HG03066 (cell line): ENCODE measurements around the gene CLEC5A.
"Not testable (repeated sequence)": the region's sequence is repeated elsewhere in the genome, so short reads cannot be mapped to it uniquely, and the experiment has no call there.

Source experiments
- ATAC-seq: cut with Tn5 transposase; IDR thresholded peaks from one replicate; pipeline ENCODE4 v1.9.1; 2021; ENCODE audit warnings: low read depth; ENCODE audit not compliant: unreplicated experiment

The CLEC5A gene

GRCh38 chr7:141949451-141949850 lies 2.7 kb upstream of the CLEC5A start:
- ATAC-seq = no peak

DNA sequence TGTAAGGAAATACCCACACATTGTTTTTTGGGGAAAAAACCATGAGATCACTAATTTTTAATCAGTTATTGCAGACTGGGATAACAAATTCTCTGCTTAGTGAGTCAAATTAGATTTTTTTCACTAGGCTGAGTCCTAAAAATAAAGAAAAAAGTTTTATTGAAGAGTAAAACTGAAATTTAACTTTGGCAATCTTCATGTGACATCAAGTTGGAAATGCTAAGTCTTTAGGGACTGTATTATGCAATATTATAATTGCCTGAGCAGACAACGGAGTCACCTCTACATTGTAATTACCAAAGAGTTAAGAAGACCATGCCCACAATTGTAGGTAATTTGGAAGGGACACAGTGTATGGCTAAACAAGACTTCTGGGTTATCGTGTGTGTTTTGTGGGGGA lies 2.2 kb upstream of the CLEC5A start:
- no peak for ATAC-seq

GRCh38 chr7:141945356-141945755 lies 1.4 kb downstream of the CLEC5A start:
- no peak for ATAC-seq

DNA sequence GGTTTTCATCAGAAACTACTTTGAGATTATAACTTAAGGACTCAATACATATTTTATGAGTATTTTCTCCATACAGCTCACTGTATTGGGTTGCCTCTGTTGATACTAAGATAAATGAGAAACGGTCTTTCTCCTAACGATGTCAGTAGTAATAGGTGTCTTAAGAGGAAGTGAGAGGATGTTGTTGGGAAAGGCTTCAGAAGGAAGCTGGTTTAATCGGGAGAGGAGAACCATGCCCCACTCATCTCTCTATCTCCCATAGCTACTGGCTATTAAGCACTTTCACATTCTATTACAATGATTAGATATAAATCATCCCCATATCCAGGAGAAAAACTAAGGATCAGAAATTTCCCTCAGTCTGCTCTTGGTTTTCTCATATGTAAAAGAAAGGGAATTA lies 2.0 kb downstream of the CLEC5A start:
- ATAC-seq = no peak

DNA sequence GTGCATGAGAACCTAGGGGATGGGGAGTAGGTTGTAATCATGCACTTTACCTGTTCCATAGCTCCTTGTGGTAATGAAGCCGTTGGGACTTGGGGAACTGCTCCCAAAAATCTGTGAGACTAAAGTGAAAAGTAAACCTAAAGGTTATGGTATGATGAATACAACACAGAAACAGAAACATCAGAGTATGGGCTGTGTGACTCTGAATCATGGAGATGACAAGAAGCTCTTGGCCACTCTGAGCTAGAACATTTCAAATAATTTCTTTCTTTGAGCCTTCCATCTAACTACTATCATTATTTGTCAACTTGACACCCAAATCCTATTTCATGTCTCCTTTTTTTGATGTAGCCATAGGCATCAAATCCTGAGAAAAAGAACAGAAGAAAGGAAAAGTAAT lies 2.9 kb downstream of the CLEC5A start:
- ATAC-seq = no peak

GRCh38 chr7:141941075-141941474 lies 5.7 kb downstream of the CLEC5A start:
- no peak for ATAC-seq

DNA sequence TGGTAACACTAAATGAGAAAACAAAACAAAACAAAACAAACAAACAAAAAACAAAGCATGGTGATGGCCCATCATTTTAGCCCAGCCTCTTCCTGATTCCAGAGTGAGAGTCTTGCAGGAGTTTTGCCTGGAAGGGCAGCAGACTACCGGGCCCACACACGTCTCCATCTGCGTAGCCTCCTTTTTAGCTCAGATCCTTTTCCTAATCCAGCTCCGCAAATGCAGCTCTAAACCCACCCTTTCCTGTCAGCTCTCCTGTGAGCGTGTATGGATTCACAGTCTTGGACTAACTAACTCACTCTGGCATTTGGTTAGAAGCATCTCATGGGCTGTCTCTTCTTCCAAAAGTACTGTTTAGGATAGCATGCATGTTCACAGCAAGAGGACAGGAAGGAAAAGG lies 16.6 kb downstream of the CLEC5A start:
- ATAC-seq = no peak

GRCh38 chr7:141928845-141929195 lies 18.0 kb downstream of the CLEC5A start:
- ATAC-seq = no peak

GRCh38 chr7:141928146-141928844 lies 18.5 kb downstream of the CLEC5A start:
- no peak for ATAC-seq

DNA sequence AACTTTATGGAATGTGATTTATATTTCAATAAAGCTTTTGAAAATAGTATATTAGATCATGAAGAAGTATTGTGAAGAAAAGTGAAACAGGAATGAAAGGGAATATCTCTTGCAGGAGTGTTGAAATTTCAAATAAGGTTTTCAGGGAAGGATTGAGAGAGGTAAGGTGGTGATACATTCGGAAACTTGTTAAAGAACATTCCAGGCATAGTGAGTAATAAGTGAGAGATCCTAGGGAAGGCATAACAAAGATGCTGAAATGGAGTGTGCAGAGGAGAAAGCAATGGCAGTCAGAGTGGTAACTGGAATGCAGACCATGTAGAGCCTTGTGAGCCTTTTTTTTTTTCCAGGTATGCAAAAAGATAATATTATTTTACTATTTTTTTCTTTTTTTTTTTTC lies 26.5 kb downstream of the CLEC5A start:
- ATAC-seq = no peak

GRCh38 chr7:141916099-141916498 lies 30.7 kb downstream of the CLEC5A start, which contains the start of gene OR9A4:
TSS of gene OR9A4 (plus strand) at chr7:141916399. CDS start at chr7:141918876, 2,477 bp downstream.
- no peak for ATAC-seq

- ATAC-seq = no peak
Measured at GRCh38 chr7:141915565-141915964, 31.2 kb downstream of the CLEC5A start.

DNA sequence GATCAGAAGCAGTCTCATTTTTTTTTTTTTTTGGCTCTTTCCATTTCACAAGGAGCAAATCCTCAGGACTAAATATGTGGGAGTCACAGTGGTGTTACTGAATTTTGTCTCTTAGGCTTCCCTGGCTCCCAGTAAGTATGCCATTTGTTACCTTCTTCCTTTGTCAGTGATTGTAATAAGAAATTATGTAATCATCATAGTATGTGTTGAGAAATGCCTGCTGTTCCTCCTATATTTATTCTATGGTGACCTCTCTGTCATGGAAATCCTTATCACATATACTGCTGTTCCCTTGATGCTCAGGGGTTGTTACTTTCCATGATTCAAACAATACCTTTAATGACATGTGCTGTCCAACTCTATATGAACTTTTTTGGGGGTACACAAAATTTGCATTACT lies 35.4 kb downstream of the CLEC5A start:
- no peak for ATAC-seq

DNA sequence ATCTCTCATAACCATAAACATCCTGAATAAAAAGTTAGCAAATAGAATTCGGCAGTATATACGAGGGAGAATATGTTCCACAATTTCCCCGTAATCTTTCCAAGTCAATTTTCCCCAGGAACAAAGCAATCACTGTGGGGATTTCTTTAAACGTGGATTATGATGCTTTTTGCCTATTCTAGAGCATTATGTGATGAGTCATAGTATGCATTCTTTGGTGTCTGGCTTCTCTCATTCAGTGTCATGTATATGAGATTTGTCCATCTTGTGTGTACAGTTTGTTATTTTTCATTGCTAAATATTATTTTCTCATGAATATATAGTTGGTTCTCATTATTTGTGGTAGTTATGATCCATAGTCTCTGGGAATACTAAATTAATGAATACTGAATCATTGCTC lies 40.5 kb downstream of the CLEC5A start:
- ATAC-seq = no peak

DNA sequence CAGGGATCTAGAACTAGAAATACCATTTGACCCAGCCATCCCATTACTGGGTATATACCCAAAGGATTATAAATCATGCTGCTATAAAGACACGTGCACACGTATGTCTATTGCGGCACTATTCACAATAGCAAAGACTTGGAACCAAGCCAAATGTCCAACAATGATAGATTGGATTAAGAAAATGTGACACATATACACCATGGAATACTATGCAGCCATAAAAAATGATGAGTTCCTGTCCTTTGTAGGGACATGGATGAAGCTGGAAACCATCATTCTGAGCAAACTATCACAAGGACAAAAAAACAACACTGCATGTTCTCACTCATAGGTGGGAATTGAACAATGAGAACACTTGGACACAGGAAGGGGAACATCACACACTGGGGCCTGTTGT lies 47.4 kb downstream of the CLEC5A start:
- ATAC-seq = not testable (repeated sequence)

DNA sequence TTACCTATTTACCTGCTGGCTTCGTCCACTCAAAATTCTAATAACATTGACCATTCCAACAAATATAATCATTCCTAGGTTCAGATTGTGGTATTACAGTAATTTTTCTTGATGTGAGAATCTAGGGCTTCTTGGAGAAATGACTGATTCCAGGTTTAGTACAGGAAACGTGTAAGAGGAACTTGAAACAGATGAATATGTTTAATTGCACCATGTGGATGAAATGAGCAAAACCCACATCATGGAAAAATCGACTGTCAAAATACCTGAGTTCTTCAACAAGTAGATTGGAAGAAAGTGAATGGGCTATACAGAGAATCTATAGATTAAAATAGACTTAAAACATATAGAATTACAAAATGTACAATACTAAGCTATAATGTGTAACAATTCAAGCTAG lies 55.4 kb downstream of the CLEC5A start:
- no peak for ATAC-seq

GRCh38 chr7:141889321-141889720 lies 57.5 kb downstream of the CLEC5A start:
- ATAC-seq = no peak

GRCh38 chr7:141884539-141885225 lies 62.1 kb downstream of the CLEC5A start:
- ATAC-seq = no peak

DNA sequence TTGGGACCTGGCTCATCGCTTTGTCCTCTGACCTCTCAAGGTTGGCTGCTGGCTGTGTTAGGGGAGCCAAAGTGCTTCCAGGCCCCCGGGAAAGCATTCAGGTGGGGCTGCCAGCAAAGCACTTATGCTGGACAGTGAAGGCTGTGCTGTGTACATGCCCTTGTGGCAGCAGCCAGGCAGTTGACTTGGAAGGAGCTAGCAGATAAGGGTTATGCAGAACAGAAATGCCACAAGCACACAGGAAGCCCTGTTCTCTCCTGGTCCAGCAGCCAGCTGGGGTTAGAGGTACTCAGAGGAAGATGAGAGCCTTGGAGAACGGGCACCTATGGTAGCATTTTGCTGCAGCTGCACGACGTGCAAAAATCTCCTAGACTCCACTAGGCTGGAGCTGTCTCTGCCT lies 65.8 kb downstream of the CLEC5A start:
- no peak for ATAC-seq

- no peak for ATAC-seq
Measured at GRCh38 chr7:141877365-141877764, 69.4 kb downstream of the CLEC5A start.
